ENCODE results near the gene CORO2B.

Gene CORO2B

GRCh38 chr15:68626739-68627138 lies 47.9 kb downstream of the CORO2B start:
- DNase-seq: no peak
- no peak overlapping the region for H3K4me2 ChIP-seq (ENCODE audit: insufficient read depth, low read length)
- H3K36me3 ChIP-seq (ENCODE audit: insufficient read depth, low read length): no peaks in the 10 kb centered on the region
- no peaks in the 10 kb centered on the region for H3K9me3 ChIP-seq (ENCODE audit: insufficient read depth, low read length, severe bottlenecking)
- no peak overlapping the region for H2AFZ ChIP-seq (ENCODE audit: low read depth, low read length)
- no peaks in the 10 kb centered on the region for H3K79me2 ChIP-seq (ENCODE audit: insufficient read depth, low read length)
- H3K27ac ChIP-seq (ENCODE audit: low read length): no peak overlapping the region
- no peak overlapping the region for H3K4me3 ChIP-seq (ENCODE audit: low read depth in 1 of 2, low read length in 2 of 2)
- no peaks in the 10 kb centered on the region for H3K4me1 ChIP-seq (ENCODE audit: insufficient read depth, low read length)
- H3K27me3 ChIP-seq (ENCODE audit: insufficient read depth, low read length, poor library complexity): peaks cover 5% of the 10 kb centered on the region
- TF ChIP-seq, protein P1, sequence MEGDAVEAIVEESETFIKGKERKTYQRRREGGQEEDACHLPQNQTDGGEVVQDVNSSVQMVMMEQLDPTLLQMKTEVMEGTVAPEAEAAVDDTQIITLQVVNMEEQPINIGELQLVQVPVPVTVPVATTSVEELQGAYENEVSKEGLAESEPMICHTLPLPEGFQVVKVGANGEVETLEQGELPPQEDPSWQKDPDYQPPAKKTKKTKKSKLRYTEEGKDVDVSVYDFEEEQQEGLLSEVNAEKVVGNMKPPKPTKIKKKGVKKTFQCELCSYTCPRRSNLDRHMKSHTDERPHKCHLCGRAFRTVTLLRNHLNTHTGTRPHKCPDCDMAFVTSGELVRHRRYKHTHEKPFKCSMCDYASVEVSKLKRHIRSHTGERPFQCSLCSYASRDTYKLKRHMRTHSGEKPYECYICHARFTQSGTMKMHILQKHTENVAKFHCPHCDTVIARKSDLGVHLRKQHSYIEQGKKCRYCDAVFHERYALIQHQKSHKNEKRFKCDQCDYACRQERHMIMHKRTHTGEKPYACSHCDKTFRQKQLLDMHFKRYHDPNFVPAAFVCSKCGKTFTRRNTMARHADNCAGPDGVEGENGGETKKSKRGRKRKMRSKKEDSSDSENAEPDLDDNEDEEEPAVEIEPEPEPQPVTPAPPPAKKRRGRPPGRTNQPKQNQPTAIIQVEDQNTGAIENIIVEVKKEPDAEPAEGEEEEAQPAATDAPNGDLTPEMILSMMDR (IDR thresholded peaks at IDR 0.05; ENCODE audit: borderline replicate concordance, extremely low read depth, low read length, poor library complexity, severe bottlenecking): no peak
- TF ChIP-seq EZH2 (IDR thresholded peaks at IDR 0.05; ENCODE audit: borderline replicate concordance, low read depth, low read length, severe bottlenecking): no peak
- H4K20me1 ChIP-seq (ENCODE audit: insufficient read depth, low read length): no peaks in the 10 kb centered on the region
- no peak overlapping the region for H3K9ac ChIP-seq (ENCODE audit: low read depth, low read length)
- no peak for ATAC-seq (ENCODE audit: insufficient read depth, low read depth)

DNA sequence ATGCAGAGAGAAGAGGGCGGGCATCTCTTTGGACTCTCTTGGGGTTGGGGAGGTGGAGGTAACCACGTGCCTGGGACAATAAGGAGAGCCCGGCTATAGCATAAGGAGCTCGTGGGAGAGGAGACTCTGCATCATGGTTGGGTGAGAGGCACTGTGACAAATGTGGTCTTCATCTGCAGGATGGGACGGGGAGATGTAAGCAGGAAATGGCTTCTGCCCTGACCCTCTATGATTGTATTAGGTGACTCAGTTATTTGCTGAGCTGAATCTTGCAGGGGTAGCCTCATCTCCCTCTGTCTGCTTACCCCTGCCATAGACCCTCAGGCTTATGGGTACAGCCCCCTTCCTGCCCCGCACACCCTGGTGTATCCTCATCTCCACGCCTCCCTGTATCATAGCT lies 48.7 kb downstream of the CORO2B start:
- no peak overlapping the region for H3K9ac ChIP-seq (ENCODE audit: low read depth, low read length)
- no peak overlapping the region for H3K27ac ChIP-seq (ENCODE audit: low read length)
- no peaks in the 10 kb centered on the region for H3K4me1 ChIP-seq (ENCODE audit: insufficient read depth, low read length)
- no peaks in the 10 kb centered on the region for H3K36me3 ChIP-seq (ENCODE audit: insufficient read depth, low read length)
- H2AFZ ChIP-seq (ENCODE audit: low read depth, low read length): no peak overlapping the region
- DNase-seq (no peak), ATAC-seq (ENCODE audit: insufficient read depth, low read depth) (no peak)
- H3K79me2 ChIP-seq (ENCODE audit: insufficient read depth, low read length): no peaks in the 10 kb centered on the region
- no peak overlapping the region for H3K4me3 ChIP-seq (ENCODE audit: low read depth in 1 of 2, low read length in 2 of 2)
- peaks cover 5% of the 10 kb centered on the region for H3K27me3 ChIP-seq (ENCODE audit: insufficient read depth, low read length, poor library complexity)
- H3K9me3 ChIP-seq (ENCODE audit: insufficient read depth, low read length, severe bottlenecking): no peaks in the 10 kb centered on the region
- no peaks in the 10 kb centered on the region for H4K20me1 ChIP-seq (ENCODE audit: insufficient read depth, low read length)
- TF ChIP-seq, protein P1 (IDR thresholded peaks at IDR 0.05; ENCODE audit: borderline replicate concordance, extremely low read depth, low read length, poor library complexity, severe bottlenecking): no peak
- no peak for TF ChIP-seq EZH2 (IDR thresholded peaks at IDR 0.05; ENCODE audit: borderline replicate concordance, low read depth, low read length, severe bottlenecking)
- no peak overlapping the region for H3K4me2 ChIP-seq (ENCODE audit: insufficient read depth, low read length)

GRCh38 chr15:68627995-68628394 lies 49.2 kb downstream of the CORO2B start:
- Histone ChIP-seq H3K27ac (ENCODE audit: low read length) (no peak overlapping the region), H3K9me3 (ENCODE audit: insufficient read depth, low read length, severe bottlenecking) (no peaks in the 10 kb centered on the region), H3K4me1 (ENCODE audit: insufficient read depth, low read length) (no peaks in the 10 kb centered on the region), H3K4me2 (ENCODE audit: insufficient read depth, low read length) (no peak overlapping the region), H4K20me1 (ENCODE audit: insufficient read depth, low read length) (no peaks in the 10 kb centered on the region), H3K9ac (ENCODE audit: low read depth, low read length) (no peak overlapping the region), H3K4me3 (ENCODE audit: low read depth in 1 of 2, low read length in 2 of 2) (no peak overlapping the region), H3K27me3 (ENCODE audit: insufficient read depth, low read length, poor library complexity) (peaks cover 5% of the 10 kb centered on the region), H3K79me2 (ENCODE audit: insufficient read depth, low read length) (no peaks in the 10 kb centered on the region), H3K36me3 (ENCODE audit: insufficient read depth, low read length) (no peaks in the 10 kb centered on the region), H2AFZ (ENCODE audit: low read depth, low read length) (no peak overlapping the region)
- DNase-seq (no peak), ATAC-seq (ENCODE audit: insufficient read depth, low read depth) (no peak)
- TF ChIP-seq EZH2 (IDR thresholded peaks at IDR 0.05; ENCODE audit: borderline replicate concordance, low read depth, low read length, severe bottlenecking): no peak
- TF ChIP-seq, protein P1 (IDR thresholded peaks at IDR 0.05; ENCODE audit: borderline replicate concordance, extremely low read depth, low read length, poor library complexity, severe bottlenecking): no peak

Measured in DND-41 (cell line).